Measurements from ENCODE around the gene S100A13.

S100A13 gene

DNA sequence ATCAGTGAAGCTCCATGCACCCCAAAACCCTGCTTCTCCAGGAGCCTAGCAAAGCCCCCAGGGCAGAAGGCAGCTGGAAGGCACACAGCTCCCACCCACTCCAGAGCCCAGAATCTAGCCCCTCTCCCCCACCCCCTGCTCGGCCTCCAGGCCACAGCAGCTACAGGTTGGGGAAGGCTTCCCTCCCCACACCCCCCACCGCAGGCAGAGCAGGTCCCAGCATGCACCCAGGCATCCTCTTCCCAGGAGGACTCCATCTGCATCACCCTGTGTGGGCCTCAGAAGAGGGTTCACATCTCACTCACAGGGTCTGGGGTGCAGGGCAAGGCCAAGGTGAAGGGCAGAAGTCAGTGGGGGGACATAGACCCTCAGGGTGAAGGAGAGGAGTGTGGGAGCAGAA is 11.9 kb downstream of the S100A13 start:
- no peak overlapping the region for H3K9ac ChIP-seq (ENCODE audit: low read length)
- no peaks in the 10 kb centered on the region for H3K27me3 ChIP-seq (ENCODE audit: control insufficient read depth, insufficient read depth, low read length)
- peaks cover 9% of the 10 kb centered on the region for H3K4me1 ChIP-seq (ENCODE audit: control insufficient read depth, insufficient read depth, low read length)
- H3K27ac ChIP-seq (ENCODE audit: low read depth, low read length): no peak overlapping the region
- peak overlapping the region; percentile 51 for H3K4me3 ChIP-seq (ENCODE audit: low read length)
- peaks cover 4% of the 10 kb centered on the region for H3K36me3 ChIP-seq (ENCODE audit: control insufficient read depth, insufficient read depth, low read length)

- H3K4me3 ChIP-seq (ENCODE audit: low read length): no peak overlapping the region
Observed at GRCh38 chr1:153614906-153615305, 12.4 kb downstream of the S100A13 start.

GRCh38 chr1:153614189-153614900 is 13.0 kb downstream of the S100A13 start:
- H3K4me1 ChIP-seq (ENCODE audit: control insufficient read depth, insufficient read depth, low read length): peaks cover 14% of the 10 kb centered on the region
- no peaks in the 10 kb centered on the region for H3K27me3 ChIP-seq (ENCODE audit: control insufficient read depth, insufficient read depth, low read length)
- no peak overlapping the region for H3K4me3 ChIP-seq (ENCODE audit: low read length)
- no peak overlapping the region for H3K9ac ChIP-seq (ENCODE audit: low read length)
- no peaks in the 10 kb centered on the region for H3K36me3 ChIP-seq (ENCODE audit: control insufficient read depth, insufficient read depth, low read length)
- no peak overlapping the region for H3K27ac ChIP-seq (ENCODE audit: low read depth, low read length)

More at GRCh38 chr1:153614906-153615305, 12.4 kb downstream of the S100A13 start:
- H3K36me3 ChIP-seq (ENCODE audit: control insufficient read depth, insufficient read depth, low read length): peaks cover 4% of the 10 kb centered on the region
- H3K9ac ChIP-seq (ENCODE audit: low read length): no peak overlapping the region
- no peaks in the 10 kb centered on the region for H3K27me3 ChIP-seq (ENCODE audit: control insufficient read depth, insufficient read depth, low read length)
- H3K4me1 ChIP-seq (ENCODE audit: control insufficient read depth, insufficient read depth, low read length): peaks cover 13% of the 10 kb centered on the region
- no peak overlapping the region for H3K27ac ChIP-seq (ENCODE audit: low read depth, low read length)

DNA sequence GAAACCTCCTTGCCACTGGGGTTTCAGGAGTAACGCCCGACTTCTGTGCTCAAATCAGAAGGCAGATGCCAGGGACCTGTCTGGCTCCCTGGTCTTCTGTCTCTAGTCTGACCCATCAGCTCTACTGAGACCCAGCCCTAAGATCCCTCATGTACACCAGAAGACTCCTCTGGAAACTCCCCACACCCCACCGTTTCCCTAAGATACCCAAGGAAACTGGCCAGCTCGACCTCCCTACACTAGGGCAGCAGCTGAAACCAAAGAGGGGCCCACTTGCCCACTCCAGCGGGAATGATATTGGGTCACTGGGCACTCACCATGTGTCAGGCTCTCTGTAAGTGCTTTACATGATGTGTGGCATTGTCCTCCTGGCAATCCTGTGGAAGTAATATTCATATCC is 13.9 kb downstream of the S100A13 start:
- no peaks in the 10 kb centered on the region for H3K27me3 ChIP-seq (ENCODE audit: control insufficient read depth, insufficient read depth, low read length)
- peak overlapping the region; percentile 87 for H3K4me3 ChIP-seq (ENCODE audit: low read length)
- no peak overlapping the region for H3K9ac ChIP-seq (ENCODE audit: low read length)
- H3K36me3 ChIP-seq (ENCODE audit: control insufficient read depth, insufficient read depth, low read length): no peaks in the 10 kb centered on the region
- peak overlapping the region; percentile 82 for H3K27ac ChIP-seq (ENCODE audit: low read depth, low read length)
- H3K4me1 ChIP-seq (ENCODE audit: control insufficient read depth, insufficient read depth, low read length): peaks cover 18% of the 10 kb centered on the region

GRCh38 chr1:153612755-153613331 is 14.5 kb downstream of the S100A13 start, which contains the start of gene S100A16:
S100A16 (minus strand) TSS chr1:153613137; CDS start chr1:153608151, 4,986 bp downstream.
- H3K27ac ChIP-seq (ENCODE audit: low read depth, low read length): peak within 1 kb of the TSS; percentile 82
- H3K36me3 ChIP-seq (ENCODE audit: control insufficient read depth, insufficient read depth, low read length): no peaks in the 10 kb centered on the region
- H3K4me3 ChIP-seq (ENCODE audit: low read length): peak within 1 kb of the TSS; percentile 87
- peaks cover 18% of the 10 kb centered on the region for H3K4me1 ChIP-seq (ENCODE audit: control insufficient read depth, insufficient read depth, low read length)
- no peaks in the 10 kb centered on the region for H3K27me3 ChIP-seq (ENCODE audit: control insufficient read depth, insufficient read depth, low read length)
- peak within 1 kb of the TSS; percentile 64 for H3K9ac ChIP-seq (ENCODE audit: low read length)

DNA sequence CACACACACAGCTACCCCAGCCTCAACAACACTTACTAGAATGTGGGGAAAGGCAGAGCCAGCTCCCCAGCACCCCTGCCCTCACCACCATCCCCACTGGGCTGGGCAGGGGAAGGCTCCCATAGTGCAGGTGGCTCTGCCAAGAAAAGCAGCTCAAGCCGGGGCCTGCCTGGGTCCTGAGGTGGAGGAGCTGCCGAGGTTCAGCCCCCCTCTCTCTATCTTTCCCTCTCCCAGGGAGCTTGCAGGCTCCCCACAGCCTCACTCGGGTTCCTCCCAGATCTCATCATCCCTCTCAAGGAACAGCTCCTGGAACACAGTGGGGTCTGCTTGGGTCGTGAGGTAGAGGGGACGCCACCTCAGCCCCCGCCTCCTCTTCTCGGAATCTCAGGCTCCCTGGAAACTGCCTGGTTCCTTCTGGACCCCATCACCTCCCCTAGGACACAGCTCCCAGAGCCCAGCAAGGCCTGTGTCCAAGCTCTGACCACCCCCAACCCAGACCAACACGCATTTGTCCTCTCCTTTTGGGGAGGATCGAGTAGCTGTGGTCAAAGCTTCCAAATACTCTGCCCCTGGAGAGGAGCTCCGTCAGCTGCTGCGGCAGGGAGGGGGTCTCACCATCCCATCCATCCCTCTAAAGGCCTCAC is 15.1 kb downstream of the S100A13 start:
- no peaks in the 10 kb centered on the region for H3K27me3 ChIP-seq (ENCODE audit: control insufficient read depth, insufficient read depth, low read length)
- peak overlapping the region; percentile 87 for H3K4me3 ChIP-seq (ENCODE audit: low read length)
- peaks cover 18% of the 10 kb centered on the region for H3K4me1 ChIP-seq (ENCODE audit: control insufficient read depth, insufficient read depth, low read length)
- peak overlapping the region; percentile 82 for H3K27ac ChIP-seq (ENCODE audit: low read depth, low read length)
- peak overlapping the region; percentile 64 for H3K9ac ChIP-seq (ENCODE audit: low read length)
- no peaks in the 10 kb centered on the region for H3K36me3 ChIP-seq (ENCODE audit: control insufficient read depth, insufficient read depth, low read length)

DNA sequence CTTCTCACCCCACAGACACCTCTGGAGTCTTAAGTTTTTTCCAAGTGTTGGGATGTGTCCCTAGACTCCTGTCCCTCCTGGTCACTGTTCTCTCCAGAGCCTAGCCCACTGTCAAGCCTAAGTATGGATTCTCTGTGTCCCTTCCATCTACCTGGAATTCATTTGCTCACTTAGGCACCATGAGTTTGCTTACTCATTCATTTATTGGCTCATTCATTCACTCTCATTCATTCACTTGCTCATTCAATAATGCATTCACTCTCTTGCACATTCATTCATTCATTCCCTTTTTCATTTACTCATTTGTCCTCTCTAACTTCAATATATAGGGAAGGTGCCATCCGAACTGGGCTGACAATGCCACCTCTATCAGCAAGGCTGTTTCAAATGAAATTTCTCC is 15.9 kb downstream of the S100A13 start:
- Histone ChIP-seq H3K9ac (ENCODE audit: low read length) (peak overlapping the region; percentile 10), H3K27me3 (ENCODE audit: control insufficient read depth, insufficient read depth, low read length) (no peaks in the 10 kb centered on the region), H3K36me3 (ENCODE audit: control insufficient read depth, insufficient read depth, low read length) (peaks cover 4% of the 10 kb centered on the region), H3K4me1 (ENCODE audit: control insufficient read depth, insufficient read depth, low read length) (peaks cover 18% of the 10 kb centered on the region), H3K4me3 (ENCODE audit: low read length) (peak overlapping the region; percentile 87), H3K27ac (ENCODE audit: low read depth, low read length) (no peak overlapping the region)

GRCh38 chr1:153610811-153611301 is 16.4 kb downstream of the S100A13 start:
- peaks cover 18% of the 10 kb centered on the region for H3K4me1 ChIP-seq (ENCODE audit: control insufficient read depth, insufficient read depth, low read length)

GRCh38 chr1:153610334-153610733 is 17.0 kb downstream of the S100A13 start:
- Histone ChIP-seq H3K27me3 (ENCODE audit: control insufficient read depth, insufficient read depth, low read length) (no peaks in the 10 kb centered on the region), H3K4me3 (ENCODE audit: low read length) (peak overlapping the region; percentile 19), H3K27ac (ENCODE audit: low read depth, low read length) (peak overlapping the region; percentile 61), H3K9ac (ENCODE audit: low read length) (no peak overlapping the region), H3K36me3 (ENCODE audit: control insufficient read depth, insufficient read depth, low read length) (peaks cover 4% of the 10 kb centered on the region), H3K4me1 (ENCODE audit: control insufficient read depth, insufficient read depth, low read length) (peaks cover 18% of the 10 kb centered on the region)

More at GRCh38 chr1:153610811-153611301, 16.4 kb downstream of the S100A13 start:
- H3K36me3 ChIP-seq (ENCODE audit: control insufficient read depth, insufficient read depth, low read length): peaks cover 4% of the 10 kb centered on the region
- H3K27ac ChIP-seq (ENCODE audit: low read depth, low read length): no peak overlapping the region
- no peak overlapping the region for H3K4me3 ChIP-seq (ENCODE audit: low read length)
- H3K9ac ChIP-seq (ENCODE audit: low read length): no peak overlapping the region
- no peaks in the 10 kb centered on the region for H3K27me3 ChIP-seq (ENCODE audit: control insufficient read depth, insufficient read depth, low read length)

DNA sequence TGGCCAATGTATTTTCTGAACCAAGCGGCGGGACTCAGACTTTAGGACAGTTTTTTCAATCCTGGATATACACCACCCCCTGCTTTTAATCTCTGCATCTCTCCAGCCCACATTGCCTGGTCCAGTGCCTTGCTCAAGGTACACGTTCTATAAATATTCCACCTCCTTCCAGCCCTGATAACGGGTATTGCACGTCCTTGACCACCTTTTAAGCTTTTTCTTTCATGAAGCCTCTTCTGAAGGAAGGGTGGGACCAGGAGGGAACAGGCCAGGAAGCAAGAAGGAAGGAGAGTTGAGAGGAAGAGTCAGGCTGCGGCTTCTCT is 17.8 kb downstream of the S100A13 start:
- H3K4me3 ChIP-seq (ENCODE audit: low read length): peak overlapping the region; percentile 57
- H3K9ac ChIP-seq (ENCODE audit: low read length): no peak overlapping the region
- H3K36me3 ChIP-seq (ENCODE audit: control insufficient read depth, insufficient read depth, low read length): peaks cover 4% of the 10 kb centered on the region
- peaks cover 18% of the 10 kb centered on the region for H3K4me1 ChIP-seq (ENCODE audit: control insufficient read depth, insufficient read depth, low read length)
- peak overlapping the region; percentile 61 for H3K27ac ChIP-seq (ENCODE audit: low read depth, low read length)
- no peaks in the 10 kb centered on the region for H3K27me3 ChIP-seq (ENCODE audit: control insufficient read depth, insufficient read depth, low read length)

- Histone ChIP-seq H3K4me1 (ENCODE audit: control insufficient read depth, insufficient read depth, low read length) (peaks cover 18% of the 10 kb centered on the region), H3K36me3 (ENCODE audit: control insufficient read depth, insufficient read depth, low read length) (peaks cover 4% of the 10 kb centered on the region), H3K9ac (ENCODE audit: low read length) (peak overlapping the region; percentile 45), H3K27me3 (ENCODE audit: control insufficient read depth, insufficient read depth, low read length) (no peaks in the 10 kb centered on the region), H3K4me3 (ENCODE audit: low read length) (peak overlapping the region; percentile 57), H3K27ac (ENCODE audit: low read depth, low read length) (peak overlapping the region; percentile 61)
Observed at GRCh38 chr1:153608742-153609584, 18.3 kb downstream of the S100A13 start.
